SK-N-SH treated with all-trans-retinoic acid at 6 μM for 48 hours (cell line): ENCODE measurements around the gene YWHAE.
"Not testable (repeated sequence)": the region's sequence is repeated elsewhere in the genome, so short reads cannot be mapped to it uniquely, and the experiment has no call there.

ENCODE experiments used
- ATAC-seq: fragments of 200-7000 bp; cut with Tn5 transposase; 3 replicates; pipeline ENCODE4 v1.9.1; 2020; ENCODE audit warnings: mild to moderate bottlenecking, moderate library complexity
- ARNTL ChIP-seq: fragments of 450-650 bp; formaldehyde crosslinking; IDR thresholded peaks from 2 replicates; pipeline ENCODE4 v1.5.0; 2020; ENCODE audit warnings: low read depth, mild to moderate bottlenecking, moderate library complexity, borderline replicate concordance
- BACH2 ChIP-seq: fragments of 250-450 bp; sonication (Bioruptor Pico); IDR thresholded peaks from 2 replicates; pipeline ENCODE4 v1.9.0; 2021; ENCODE audit warnings: mild to moderate bottlenecking, borderline replicate concordance
- CSDC2 ChIP-seq: fragments of 250-450 bp; sonication (Bioruptor Pico); IDR thresholded peaks from 2 replicates; pipeline ENCODE4 v1.5.0; 2020; ENCODE audit warnings: mild to moderate bottlenecking, moderate library complexity
- GLIS3 ChIP-seq: fragments of 250-450 bp; sonication (Bioruptor Pico); IDR thresholded peaks from 2 replicates; pipeline ENCODE4 v1.5.0; 2020; ENCODE audit warnings: mild to moderate bottlenecking, moderate library complexity
- ISL1 ChIP-seq: fragments of 250-450 bp; sonication (Bioruptor Pico); IDR thresholded peaks from 2 replicates; pipeline ENCODE4 v2.1.2; 2022; ENCODE audit warnings: mild to moderate bottlenecking, moderate library complexity
- SNAI2 ChIP-seq: fragments of 250-450 bp; sonication (Bioruptor Pico); IDR thresholded peaks from 2 replicates; pipeline ENCODE4 v1.5.0; 2020; ENCODE audit warnings: mild to moderate bottlenecking, moderate library complexity
- TOX ChIP-seq: fragments of 250-450 bp; sonication (Bioruptor Pico); IDR thresholded peaks from 2 replicates; pipeline ENCODE4 v1.8.0; 2021; ENCODE audit warnings: mild to moderate bottlenecking, moderate library complexity, borderline replicate concordance
- ZC3H10 ChIP-seq: fragments of 250-450 bp; sonication (Bioruptor Pico); IDR thresholded peaks from 2 replicates; pipeline ENCODE4 v1.5.1; 2021; ENCODE audit warnings: mild to moderate bottlenecking, moderate library complexity
- ZFP3 ChIP-seq: fragments of 250-450 bp; sonication (Bioruptor Pico); IDR thresholded peaks from 2 replicates; pipeline ENCODE4 v1.5.0; 2020; ENCODE audit warnings: mild to moderate bottlenecking, moderate library complexity
- ZFP30 ChIP-seq: fragments of 450-650 bp; formaldehyde crosslinking; IDR thresholded peaks from 2 replicates; pipeline ENCODE4 v1.5.0; 2022; ENCODE audit warnings: mild to moderate bottlenecking, moderate library complexity
- ZNF565 ChIP-seq: fragments of 450-650 bp; formaldehyde crosslinking; conservative IDR thresholded peaks from 2 replicates; pipeline ENCODE4 v1.5.0; 2020; ENCODE audit warnings: low read depth, mild to moderate bottlenecking, moderate library complexity
- ZNF70 ChIP-seq: fragments of 450-650 bp; formaldehyde crosslinking; IDR thresholded peaks from 2 replicates; pipeline ENCODE4 v1.5.0; 2020; ENCODE audit warnings: mild to moderate bottlenecking, moderate library complexity
- ZNF8 ChIP-seq: fragments of 450-650 bp; formaldehyde crosslinking; IDR thresholded peaks from 2 replicates; pipeline ENCODE4 v1.5.0; 2020; ENCODE audit warnings: mild to moderate bottlenecking, moderate library complexity
- TF ChIP-seq, protein P1 (sequence below): fragments of 250-450 bp; sonication (Bioruptor Pico); IDR thresholded peaks from 2 replicates; pipeline ENCODE4 v1.8.0; 2020; ENCODE audit warnings: mild to moderate bottlenecking, moderate library complexity, borderline replicate concordance
- TF ChIP-seq, protein P2 (sequence below): fragments of 250-450 bp; sonication (Bioruptor Pico); IDR thresholded peaks from 2 replicates; pipeline ENCODE4 v1.5.0; 2020; ENCODE audit warnings: mild to moderate bottlenecking, moderate library complexity
- TF ChIP-seq, protein P3 (sequence below): fragments of 250-450 bp; sonication (Bioruptor Pico); IDR thresholded peaks from 2 replicates; pipeline ENCODE4 v1.8.0; 2021; ENCODE audit warnings: low read depth, mild to moderate bottlenecking, moderate library complexity, borderline replicate concordance
- TF ChIP-seq, protein P4 (sequence below): fragments of 250-450 bp; sonication (Bioruptor Pico); IDR thresholded peaks from 2 replicates; pipeline ENCODE4 v1.5.1; 2021; ENCODE audit warnings: mild to moderate bottlenecking, moderate library complexity
- TF ChIP-seq, protein P5 (sequence below): fragments of 250-450 bp; sonication (Bioruptor Pico); IDR thresholded peaks from 2 replicates; pipeline ENCODE4 v1.5.1; 2020; ENCODE audit warnings: low read depth, mild to moderate bottlenecking, moderate library complexity

YWHAE gene

DNA sequence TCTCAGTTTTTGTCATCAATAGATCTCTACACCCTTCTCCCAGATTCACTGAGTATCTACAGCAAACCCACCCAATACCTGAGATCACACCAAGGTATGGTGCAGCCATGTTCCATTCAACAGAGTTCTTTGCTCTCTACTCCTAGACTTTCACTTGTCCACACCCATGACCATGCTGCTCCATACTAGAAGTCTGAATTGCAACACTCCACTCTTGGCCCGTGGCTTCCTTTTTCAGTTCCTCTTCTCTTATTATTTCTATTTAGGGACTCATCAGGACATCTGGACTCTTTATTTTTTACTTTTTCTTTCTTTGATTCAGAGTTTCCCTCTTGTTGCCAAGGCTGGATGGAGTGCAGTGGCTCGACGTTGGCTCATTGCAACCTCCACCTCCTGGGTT lies 37.1 kb downstream of the YWHAE start:
- no peak for ATAC-seq

DNA sequence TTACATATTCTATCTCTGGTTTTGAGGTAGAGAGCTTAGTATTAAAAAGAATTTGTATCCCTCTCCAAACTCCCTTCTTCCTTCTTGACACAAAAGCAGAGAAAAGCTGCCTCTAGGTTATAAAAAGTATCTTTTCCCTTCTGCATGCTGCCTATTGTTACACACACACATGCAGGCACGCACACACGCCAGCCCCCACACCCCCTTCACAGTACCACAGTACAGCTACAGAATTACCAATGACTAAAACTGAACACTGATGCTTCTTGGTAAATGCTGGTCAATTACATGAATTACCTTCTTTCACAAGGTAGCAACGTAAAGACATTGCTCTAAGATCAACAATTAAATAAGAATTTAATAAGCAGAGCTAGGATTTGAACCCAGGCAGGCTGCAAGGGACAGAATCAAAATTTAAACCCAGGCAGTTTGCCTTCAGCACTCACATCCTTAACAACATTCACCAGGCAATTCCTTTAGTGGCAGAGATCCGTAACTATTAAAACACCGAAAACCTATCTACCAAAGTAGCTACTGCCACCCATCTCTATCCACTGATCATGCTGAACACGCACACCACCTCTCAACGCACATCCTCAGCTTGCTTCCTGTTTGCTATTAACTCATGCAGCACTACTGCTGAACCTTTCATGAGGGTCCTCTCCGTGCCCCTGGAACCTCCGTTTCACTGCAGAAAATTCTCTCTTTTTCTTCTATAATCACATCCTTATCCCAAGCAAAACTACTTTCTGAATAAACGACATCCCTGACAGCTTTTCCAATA lies 37.8 kb downstream of the YWHAE start:
- no peak for ATAC-seq
- TF ChIP-seq ZNF8 (CRISPR knock-in tag) (no peak), GLIS3 (CRISPR knock-in tag) (no peak)

More for the DNA sequence above, 37.1 kb downstream of the YWHAE start:
- TF ChIP-seq ARNTL: no peak
- TF ChIP-seq ZFP30 (CRISPR knock-in tag): no peak

DNA sequence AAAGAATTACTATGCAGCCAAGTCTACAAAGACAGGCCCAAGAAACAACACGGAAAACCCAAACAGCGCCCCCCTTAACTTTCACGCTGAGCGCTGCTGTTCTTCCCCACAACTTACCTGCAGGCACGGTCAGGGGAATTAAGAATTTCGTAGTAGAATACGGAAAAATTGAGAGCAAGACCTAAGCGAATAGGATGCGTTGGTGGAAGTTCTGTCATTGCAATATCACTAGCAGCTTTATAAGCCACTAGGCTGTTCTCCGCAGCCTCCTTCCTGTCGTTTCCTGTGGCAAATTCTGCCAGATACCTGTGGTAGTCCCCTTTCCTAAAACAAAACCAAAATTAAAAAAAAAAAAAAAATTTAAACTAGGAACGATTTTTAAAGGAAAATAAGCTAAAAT lies 39.0 kb downstream of the YWHAE start:
- ATAC-seq: no peak
- TF ChIP-seq, protein P1, sequence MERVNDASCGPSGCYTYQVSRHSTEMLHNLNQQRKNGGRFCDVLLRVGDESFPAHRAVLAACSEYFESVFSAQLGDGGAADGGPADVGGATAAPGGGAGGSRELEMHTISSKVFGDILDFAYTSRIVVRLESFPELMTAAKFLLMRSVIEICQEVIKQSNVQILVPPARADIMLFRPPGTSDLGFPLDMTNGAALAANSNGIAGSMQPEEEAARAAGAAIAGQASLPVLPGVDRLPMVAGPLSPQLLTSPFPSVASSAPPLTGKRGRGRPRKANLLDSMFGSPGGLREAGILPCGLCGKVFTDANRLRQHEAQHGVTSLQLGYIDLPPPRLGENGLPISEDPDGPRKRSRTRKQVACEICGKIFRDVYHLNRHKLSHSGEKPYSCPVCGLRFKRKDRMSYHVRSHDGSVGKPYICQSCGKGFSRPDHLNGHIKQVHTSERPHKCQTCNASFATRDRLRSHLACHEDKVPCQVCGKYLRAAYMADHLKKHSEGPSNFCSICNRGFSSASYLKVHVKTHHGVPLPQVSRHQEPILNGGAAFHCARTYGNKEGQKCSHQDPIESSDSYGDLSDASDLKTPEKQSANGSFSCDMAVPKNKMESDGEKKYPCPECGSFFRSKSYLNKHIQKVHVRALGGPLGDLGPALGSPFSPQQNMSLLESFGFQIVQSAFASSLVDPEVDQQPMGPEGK: no peak
- TF ChIP-seq, protein P2, sequence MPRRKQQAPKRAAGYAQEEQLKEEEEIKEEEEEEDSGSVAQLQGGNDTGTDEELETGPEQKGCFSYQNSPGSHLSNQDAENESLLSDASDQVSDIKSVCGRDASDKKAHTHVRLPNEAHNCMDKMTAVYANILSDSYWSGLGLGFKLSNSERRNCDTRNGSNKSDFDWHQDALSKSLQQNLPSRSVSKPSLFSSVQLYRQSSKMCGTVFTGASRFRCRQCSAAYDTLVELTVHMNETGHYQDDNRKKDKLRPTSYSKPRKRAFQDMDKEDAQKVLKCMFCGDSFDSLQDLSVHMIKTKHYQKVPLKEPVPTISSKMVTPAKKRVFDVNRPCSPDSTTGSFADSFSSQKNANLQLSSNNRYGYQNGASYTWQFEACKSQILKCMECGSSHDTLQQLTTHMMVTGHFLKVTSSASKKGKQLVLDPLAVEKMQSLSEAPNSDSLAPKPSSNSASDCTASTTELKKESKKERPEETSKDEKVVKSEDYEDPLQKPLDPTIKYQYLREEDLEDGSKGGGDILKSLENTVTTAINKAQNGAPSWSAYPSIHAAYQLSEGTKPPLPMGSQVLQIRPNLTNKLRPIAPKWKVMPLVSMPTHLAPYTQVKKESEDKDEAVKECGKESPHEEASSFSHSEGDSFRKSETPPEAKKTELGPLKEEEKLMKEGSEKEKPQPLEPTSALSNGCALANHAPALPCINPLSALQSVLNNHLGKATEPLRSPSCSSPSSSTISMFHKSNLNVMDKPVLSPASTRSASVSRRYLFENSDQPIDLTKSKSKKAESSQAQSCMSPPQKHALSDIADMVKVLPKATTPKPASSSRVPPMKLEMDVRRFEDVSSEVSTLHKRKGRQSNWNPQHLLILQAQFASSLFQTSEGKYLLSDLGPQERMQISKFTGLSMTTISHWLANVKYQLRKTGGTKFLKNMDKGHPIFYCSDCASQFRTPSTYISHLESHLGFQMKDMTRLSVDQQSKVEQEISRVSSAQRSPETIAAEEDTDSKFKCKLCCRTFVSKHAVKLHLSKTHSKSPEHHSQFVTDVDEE (CRISPR knock-in tag): no peak
- TF ChIP-seq BACH2 (CRISPR knock-in tag) (no peak), GLIS3 (CRISPR knock-in tag) (no peak), ZNF565 (CRISPR knock-in tag) (no peak), ZFP3 (CRISPR knock-in tag) (no peak), ISL1 (CRISPR knock-in tag) (no peak), CSDC2 (CRISPR knock-in tag) (no peak), ZFP30 (CRISPR knock-in tag) (no peak), ARNTL (no peak), TOX (CRISPR knock-in tag) (no peak), ZNF70 (CRISPR knock-in tag) (no peak)

DNA sequence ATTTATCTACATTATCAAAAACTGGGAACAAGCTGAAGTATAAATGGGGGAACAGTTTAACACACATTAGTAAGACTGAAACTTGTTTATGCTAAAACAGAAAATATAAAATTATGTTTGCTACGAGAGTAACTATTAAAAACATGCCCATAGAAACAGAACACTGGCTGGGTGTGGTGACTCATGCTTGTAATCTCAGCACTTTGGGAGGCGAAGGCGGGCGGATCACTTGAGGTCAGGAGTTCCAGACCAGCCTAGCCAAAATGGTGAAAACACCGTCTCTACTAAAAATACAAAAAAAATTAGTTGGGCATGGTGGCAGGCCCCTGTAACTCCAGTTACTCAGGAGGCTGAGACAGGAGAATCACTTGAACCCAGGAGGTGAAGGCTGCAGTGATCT lies 39.7 kb downstream of the YWHAE start:
- ATAC-seq: peak; percentile 71

DNA sequence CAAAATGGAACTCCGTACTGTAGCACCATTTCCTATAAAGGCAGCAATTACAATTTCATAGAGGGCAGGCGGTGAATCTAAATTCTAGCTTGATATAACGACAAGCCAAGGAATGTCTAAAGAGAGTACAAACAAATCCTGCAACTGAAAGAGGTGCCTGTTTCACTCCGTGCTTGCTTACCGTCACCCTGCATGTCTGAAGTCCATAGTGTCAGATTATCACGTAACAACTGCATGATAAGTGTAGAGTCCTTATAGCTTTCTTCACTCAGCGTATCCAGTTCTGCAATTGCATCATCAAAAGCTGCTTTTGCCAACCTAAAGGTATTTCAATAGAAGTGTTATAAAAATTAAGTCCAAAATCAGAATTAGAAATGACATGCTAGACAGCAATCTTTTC lies 46.0 kb downstream of the YWHAE start:
- no peak for ATAC-seq
- TF ChIP-seq, protein P3, sequence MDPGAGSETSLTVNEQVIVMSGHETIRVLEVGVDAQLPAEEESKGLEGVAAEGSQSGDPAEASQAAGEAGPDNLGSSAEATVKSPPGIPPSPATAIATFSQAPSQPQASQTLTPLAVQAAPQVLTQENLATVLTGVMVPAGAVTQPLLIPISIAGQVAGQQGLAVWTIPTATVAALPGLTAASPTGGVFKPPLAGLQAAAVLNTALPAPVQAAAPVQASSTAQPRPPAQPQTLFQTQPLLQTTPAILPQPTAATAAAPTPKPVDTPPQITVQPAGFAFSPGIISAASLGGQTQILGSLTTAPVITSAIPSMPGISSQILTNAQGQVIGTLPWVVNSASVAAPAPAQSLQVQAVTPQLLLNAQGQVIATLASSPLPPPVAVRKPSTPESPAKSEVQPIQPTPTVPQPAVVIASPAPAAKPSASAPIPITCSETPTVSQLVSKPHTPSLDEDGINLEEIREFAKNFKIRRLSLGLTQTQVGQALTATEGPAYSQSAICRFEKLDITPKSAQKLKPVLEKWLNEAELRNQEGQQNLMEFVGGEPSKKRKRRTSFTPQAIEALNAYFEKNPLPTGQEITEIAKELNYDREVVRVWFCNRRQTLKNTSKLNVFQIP (CRISPR knock-in tag): no peak
- TF ChIP-seq, protein P4, sequence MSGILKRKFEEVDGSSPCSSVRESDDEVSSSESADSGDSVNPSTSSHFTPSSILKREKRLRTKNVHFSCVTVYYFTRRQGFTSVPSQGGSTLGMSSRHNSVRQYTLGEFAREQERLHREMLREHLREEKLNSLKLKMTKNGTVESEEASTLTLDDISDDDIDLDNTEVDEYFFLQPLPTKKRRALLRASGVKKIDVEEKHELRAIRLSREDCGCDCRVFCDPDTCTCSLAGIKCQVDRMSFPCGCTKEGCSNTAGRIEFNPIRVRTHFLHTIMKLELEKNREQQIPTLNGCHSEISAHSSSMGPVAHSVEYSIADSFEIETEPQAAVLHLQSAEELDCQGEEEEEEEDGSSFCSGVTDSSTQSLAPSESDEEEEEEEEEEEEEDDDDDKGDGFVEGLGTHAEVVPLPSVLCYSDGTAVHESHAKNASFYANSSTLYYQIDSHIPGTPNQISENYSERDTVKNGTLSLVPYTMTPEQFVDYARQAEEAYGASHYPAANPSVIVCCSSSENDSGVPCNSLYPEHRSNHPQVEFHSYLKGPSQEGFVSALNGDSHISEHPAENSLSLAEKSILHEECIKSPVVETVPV: no peak
- TF ChIP-seq ZFP30 (CRISPR knock-in tag): no peak
- no peak for TF ChIP-seq CSDC2 (CRISPR knock-in tag)
- TF ChIP-seq, protein P1: no peak
- TF ChIP-seq, protein P5, sequence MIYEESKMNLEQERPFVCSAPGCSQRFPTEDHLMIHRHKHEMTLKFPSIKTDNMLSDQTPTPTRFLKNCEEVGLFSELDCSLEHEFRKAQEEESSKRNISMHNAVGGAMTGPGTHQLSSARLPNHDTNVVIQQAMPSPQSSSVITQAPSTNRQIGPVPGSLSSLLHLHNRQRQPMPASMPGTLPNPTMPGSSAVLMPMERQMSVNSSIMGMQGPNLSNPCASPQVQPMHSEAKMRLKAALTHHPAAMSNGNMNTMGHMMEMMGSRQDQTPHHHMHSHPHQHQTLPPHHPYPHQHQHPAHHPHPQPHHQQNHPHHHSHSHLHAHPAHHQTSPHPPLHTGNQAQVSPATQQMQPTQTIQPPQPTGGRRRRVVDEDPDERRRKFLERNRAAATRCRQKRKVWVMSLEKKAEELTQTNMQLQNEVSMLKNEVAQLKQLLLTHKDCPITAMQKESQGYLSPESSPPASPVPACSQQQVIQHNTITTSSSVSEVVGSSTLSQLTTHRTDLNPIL (CRISPR knock-in tag): no peak
- TF ChIP-seq ARNTL: no peak
- TF ChIP-seq, protein P2 (CRISPR knock-in tag): no peak
- no peak for TF ChIP-seq ZNF8 (CRISPR knock-in tag)
- TF ChIP-seq GLIS3 (CRISPR knock-in tag): no peak
- TF ChIP-seq TOX (CRISPR knock-in tag): no peak
- TF ChIP-seq ZC3H10 (CRISPR knock-in tag): no peak
- TF ChIP-seq ZFP3 (CRISPR knock-in tag): no peak
- TF ChIP-seq SNAI2 (CRISPR knock-in tag): no peak
- TF ChIP-seq, all 23 proteins: peak for 0

DNA sequence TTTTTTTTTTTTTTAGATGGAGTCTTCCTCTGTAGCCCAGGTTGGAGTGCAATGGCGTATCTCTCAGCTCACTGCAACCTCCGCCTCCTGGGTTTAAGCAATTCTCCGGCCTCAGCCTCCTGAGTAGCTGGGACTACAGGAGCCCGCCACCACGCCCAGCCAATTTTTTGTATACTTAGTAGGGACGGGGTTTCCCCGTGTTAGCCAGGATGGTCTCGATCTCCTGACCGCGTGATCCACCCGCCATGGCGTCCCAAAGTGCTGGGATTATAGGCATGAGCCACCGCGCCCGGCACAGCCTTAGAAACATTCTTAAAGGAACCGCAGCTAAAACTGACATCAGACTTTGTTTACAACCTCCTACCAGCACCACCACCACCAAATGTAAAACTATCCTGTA lies 47.5 kb downstream of the YWHAE start:
- not testable (repeated sequence) for ATAC-seq
